GM21576 (cell line): Measurements from ENCODE around the gene DMXL1.
A peak's percentile ranks its signal among the peaks of the same experiment; 100 is the strongest.

ENCODE experiments used
- ATAC-seq: cut with Tn5 transposase; IDR thresholded peaks from one replicate; pipeline ENCODE4 v1.9.1; 2021; ENCODE audit warnings: mild to moderate bottlenecking, moderate library complexity; ENCODE audit not compliant: unreplicated experiment

DMXL1 gene

GRCh38 chr5:119285070-119285916 lies 214.4 kb downstream of the DMXL1 start:
- no peak for ATAC-seq

GRCh38 chr5:119286511-119287488 lies 215.9 kb downstream of the DMXL1 start:
- ATAC-seq = peak; percentile 1

GRCh38 chr5:119287547-119288111 lies 216.7 kb downstream of the DMXL1 start:
- peak; percentile 36 for ATAC-seq

- ATAC-seq = no peak
These were observed 217.6 kb downstream of the DMXL1 start for GRCh38 chr5:119288379-119289033.

- ATAC-seq = no peak
These were observed 218.7 kb downstream of the DMXL1 start for GRCh38 chr5:119289438-119290044.

- ATAC-seq = peak; percentile 90
These were observed 219.3 kb downstream of the DMXL1 start for GRCh38 chr5:119290161-119290569.

- no peak for ATAC-seq
These were observed 219.7 kb downstream of the DMXL1 start for GRCh38 chr5:119290607-119291006.

- ATAC-seq = no peak
These were observed 220.2 kb downstream of the DMXL1 start for GRCh38 chr5:119291056-119291455.

- ATAC-seq = no peak
These were observed 221.0 kb downstream of the DMXL1 start for GRCh38 chr5:119291877-119292276.

GRCh38 chr5:119292701-119293515 lies 222.0 kb downstream of the DMXL1 start:
- no peak for ATAC-seq

- no peak for ATAC-seq
These were observed 222.6 kb downstream of the DMXL1 start for GRCh38 chr5:119293516-119293829.
